IPS-18a (cell line): ENCODE measurements around the gene CDK13.

Source experiments
- H3K27ac ChIP-seq: one replicate; pipeline ENCODE4 v1.5.1; 2013; ENCODE audit warnings: low read length
- H3K27me3 ChIP-seq: one replicate; pipeline ENCODE4 v1.6.1; 2013; ENCODE audit warnings: mild to moderate bottlenecking, low read length; ENCODE audit not compliant: control insufficient read depth, insufficient read depth
- H3K36me3 ChIP-seq: one replicate; pipeline ENCODE4 v1.6.1; 2013; ENCODE audit warnings: low read depth, low read length; ENCODE audit not compliant: control insufficient read depth
- H3K4me1 ChIP-seq: one replicate; pipeline ENCODE4 v1.6.1; 2013; ENCODE audit warnings: low read depth, low read length; ENCODE audit not compliant: control insufficient read depth
- H3K4me3 ChIP-seq: one replicate; pipeline ENCODE4 v1.5.1; 2013; ENCODE audit warnings: low read length
- H3K9ac ChIP-seq: one replicate; pipeline ENCODE4 v1.6.1; 2013; ENCODE audit warnings: mild to moderate bottlenecking, low read length, moderate library complexity
- H3K9me3 ChIP-seq: one replicate; pipeline ENCODE4 v1.6.1; 2013; ENCODE audit warnings: low read depth, low read length; ENCODE audit not compliant: control insufficient read depth

The CDK13 gene

GRCh38 chr7:40024841-40025240, 74.8 kb downstream of the CDK13 start:
- no peaks in the 10 kb centered on the region for H3K9me3 ChIP-seq
- no peak overlapping the region for H3K27ac ChIP-seq
- H3K36me3 ChIP-seq, result no peaks in the 10 kb centered on the region
- no peaks in the 10 kb centered on the region for H3K27me3 ChIP-seq
- no peaks in the 10 kb centered on the region for H3K4me1 ChIP-seq
- H3K4me3 ChIP-seq, result no peak overlapping the region
- H3K9ac ChIP-seq, result no peak overlapping the region

GRCh38 chr7:40027545-40027944, 77.5 kb downstream of the CDK13 start:
- no peak overlapping the region for H3K4me3 ChIP-seq
- peak overlapping the region; percentile 4 for H3K27ac ChIP-seq
- no peaks in the 10 kb centered on the region for H3K4me1 ChIP-seq
- no peaks in the 10 kb centered on the region for H3K9me3 ChIP-seq
- no peaks in the 10 kb centered on the region for H3K36me3 ChIP-seq
- H3K27me3 ChIP-seq, result no peaks in the 10 kb centered on the region
- H3K9ac ChIP-seq, result no peak overlapping the region

- no peak overlapping the region for H3K27ac ChIP-seq
- H3K27me3 ChIP-seq, result no peaks in the 10 kb centered on the region
- H3K4me3 ChIP-seq, result no peak overlapping the region
- H3K9me3 ChIP-seq, result no peaks in the 10 kb centered on the region
- H3K9ac ChIP-seq, result no peak overlapping the region
- no peaks in the 10 kb centered on the region for H3K36me3 ChIP-seq
- H3K4me1 ChIP-seq, result no peaks in the 10 kb centered on the region
Observed at GRCh38 chr7:40033826-40034225, 83.8 kb downstream of the CDK13 start.

- Histone ChIP-seq H3K27me3 (no peaks in the 10 kb centered on the region), H3K4me1 (no peaks in the 10 kb centered on the region), H3K9ac (no peak overlapping the region), H3K27ac (no peak overlapping the region), H3K9me3 (no peaks in the 10 kb centered on the region), H3K36me3 (no peaks in the 10 kb centered on the region), H3K4me3 (no peak overlapping the region)
Observed at GRCh38 chr7:40041456-40041855, 91.4 kb downstream of the CDK13 start.

- no peaks in the 10 kb centered on the region for H3K36me3 ChIP-seq
- H3K4me1 ChIP-seq, result no peaks in the 10 kb centered on the region
- H3K9me3 ChIP-seq, result no peaks in the 10 kb centered on the region
- no peak overlapping the region for H3K9ac ChIP-seq
- no peak overlapping the region for H3K27ac ChIP-seq
- no peak overlapping the region for H3K4me3 ChIP-seq
- no peaks in the 10 kb centered on the region for H3K27me3 ChIP-seq
Observed at GRCh38 chr7:40043164-40043563, 93.1 kb downstream of the CDK13 start.

- H3K9ac ChIP-seq, result no peak overlapping the region
- no peaks in the 10 kb centered on the region for H3K36me3 ChIP-seq
- no peaks in the 10 kb centered on the region for H3K9me3 ChIP-seq
Observed at GRCh38 chr7:40047661-40048060, 97.6 kb downstream of the CDK13 start.

GRCh38 chr7:40057292-40057691, 107.2 kb downstream of the CDK13 start:
- Histone ChIP-seq H3K4me3 (no peak overlapping the region), H3K36me3 (peaks cover 7% of the 10 kb centered on the region), H3K27me3 (no peaks in the 10 kb centered on the region), H3K9ac (no peak overlapping the region), H3K4me1 (no peaks in the 10 kb centered on the region), H3K27ac (no peak overlapping the region), H3K9me3 (no peaks in the 10 kb centered on the region)

More at GRCh38 chr7:40047661-40048060, 97.6 kb downstream of the CDK13 start:
- H3K4me3 ChIP-seq, result no peak overlapping the region
- H3K27me3 ChIP-seq, result no peaks in the 10 kb centered on the region
- H3K4me1 ChIP-seq, result no peaks in the 10 kb centered on the region
- no peak overlapping the region for H3K27ac ChIP-seq

- Histone ChIP-seq H3K9me3 (no peaks in the 10 kb centered on the region), H3K27me3 (no peaks in the 10 kb centered on the region), H3K4me1 (no peaks in the 10 kb centered on the region), H3K4me3 (no peak overlapping the region), H3K9ac (no peak overlapping the region), H3K36me3 (peaks cover 13% of the 10 kb centered on the region), H3K27ac (no peak overlapping the region)
Observed at GRCh38 chr7:40058026-40058425, 108.0 kb downstream of the CDK13 start.

- H3K27ac ChIP-seq, result no peak overlapping the region
- no peaks in the 10 kb centered on the region for H3K27me3 ChIP-seq
- no peak overlapping the region for H3K9ac ChIP-seq
- H3K4me1 ChIP-seq, result no peaks in the 10 kb centered on the region
- peaks cover 14% of the 10 kb centered on the region for H3K36me3 ChIP-seq
- H3K4me3 ChIP-seq, result no peak overlapping the region
- H3K9me3 ChIP-seq, result no peaks in the 10 kb centered on the region
Observed at GRCh38 chr7:40058636-40059035, 108.6 kb downstream of the CDK13 start.

- Histone ChIP-seq H3K9me3 (no peaks in the 10 kb centered on the region), H3K4me1 (no peaks in the 10 kb centered on the region), H3K36me3 (peaks cover 14% of the 10 kb centered on the region), H3K9ac (no peak overlapping the region), H3K4me3 (no peak overlapping the region), H3K27ac (no peak overlapping the region), H3K27me3 (no peaks in the 10 kb centered on the region)
Observed at GRCh38 chr7:40059057-40059456, 109.0 kb downstream of the CDK13 start.

GRCh38 chr7:40072268-40072667, 122.2 kb downstream of the CDK13 start:
- H3K4me3 ChIP-seq, result no peak overlapping the region
- no peaks in the 10 kb centered on the region for H3K27me3 ChIP-seq
- no peak overlapping the region for H3K9ac ChIP-seq
- no peak overlapping the region for H3K27ac ChIP-seq
- H3K36me3 ChIP-seq, result no peaks in the 10 kb centered on the region
- peaks cover 3% of the 10 kb centered on the region for H3K4me1 ChIP-seq
- H3K9me3 ChIP-seq, result no peaks in the 10 kb centered on the region

GRCh38 chr7:40073239-40073638, 123.2 kb downstream of the CDK13 start:
- H3K4me1 ChIP-seq, result peaks cover 3% of the 10 kb centered on the region
- H3K4me3 ChIP-seq, result no peak overlapping the region
- H3K36me3 ChIP-seq, result no peaks in the 10 kb centered on the region
- no peaks in the 10 kb centered on the region for H3K9me3 ChIP-seq
- H3K9ac ChIP-seq, result no peak overlapping the region
- no peaks in the 10 kb centered on the region for H3K27me3 ChIP-seq
- H3K27ac ChIP-seq, result no peak overlapping the region
